K562 (cell line): ENCODE data around the gene MTF1. TPM values are rescaled to one million over a fixed set of nuclear protein-coding genes. Genes with fewer than 3 reads are reported as not detected.

Experiments used
- ATAC-seq: fragments of 200-7000 bp; cut with Tn5 transposase; 3 replicates; pipeline ENCODE4 v1.9.1; 2020; ENCODE audit warnings: moderate library complexity
- BruUV-seq: library from RNA; stranded (reverse); fragments of 400-500 nt; replicated peaks from 2 replicates; lab custom pipeline; 2021; lab: Mats Ljungman, UMichigan
- CTCF ChIA-PET: fragments of 300-600 bp; formaldehyde crosslinking; extraction: SDS; loops from one replicate; lab custom pipeline; 2021; ENCODE audit warnings: low intra/inter-chr PET ratio; lab: Yijun Ruan, JAX
- POLR2A ChIA-PET: fragments of 300-600, 350-650 bp; sonication (Branson Sonifier 250); formaldehyde crosslinking; extraction: SDS; loops from one replicate; lab custom pipeline; 2021; ENCODE audit warnings: antibody characterized with exemption, inconsistent platforms; lab: Yijun Ruan, JAX
- DNase-seq, 4 experiments: peaks; one replicate each; pipeline versions ENCODE4 v3.0.0 to v3.0.0-alpha.2; 2011 to 2018; ENCODE audit warnings: low spot score in 3 of 4, mixed read lengths in 3 of 4; ENCODE audit errors: extremely low read depth in 1 of 4
- FAIRE-seq: peaks from 2 replicates; lab custom pipeline; 2011; peaks lifted over from hg19 to GRCh38; lab: Jason Lieb, UNC
- H2AFZ ChIP-seq: 2 replicates; pipeline ENCODE4 v1.6.0; 2011; ENCODE audit warnings: low read depth, low read length, control low read depth, inconsistent platforms
- H3K27ac ChIP-seq: fragments of 200-600 bp; 3 replicates; pipeline ENCODE4 v1.8.0; 2011; ENCODE audit warnings: low read depth, mild to moderate bottlenecking, control low read depth, inconsistent platforms, low read length, moderate library complexity, mixed read lengths; ENCODE audit errors: extremely low read depth
- H3K27me3 ChIP-seq, 2 experiments: fragments of 300-600 bp in 1 of 2; 2 replicates in 1 of 2; 3 replicates in 1 of 2; pipeline versions ENCODE4 v1.6.0 to v1.8.0; 2011; ENCODE audit warnings: inconsistent platforms in 2 of 2, low read length in 2 of 2, mild to moderate bottlenecking in 1 of 2, mixed read lengths in 1 of 2, moderate library complexity in 1 of 2; ENCODE audit not compliant: control insufficient read depth in 2 of 2, insufficient read depth in 2 of 2
- H3K36me3 ChIP-seq: fragments of 300-600 bp; 3 replicates; pipeline ENCODE4 v1.8.0; 2011; ENCODE audit warnings: mild to moderate bottlenecking, low read length, inconsistent platforms; ENCODE audit not compliant: control insufficient read depth, insufficient read depth
- H3K4me1 ChIP-seq, 2 experiments: fragments of 200-600 bp in 1 of 2; replicated peaks in 1 of 2; 2 replicates in 1 of 2; 3 replicates in 1 of 2; pipeline versions ENCODE4 v1.5.1 to v1.8.0; 2011; ENCODE audit warnings: inconsistent platforms in 2 of 2, low read length in 2 of 2, mild to moderate bottlenecking in 1 of 2, mixed read lengths in 1 of 2, moderate library complexity in 1 of 2; ENCODE audit not compliant: control insufficient read depth in 2 of 2, insufficient read depth in 2 of 2
- H3K4me2 ChIP-seq: 2 replicates; pipeline ENCODE4 v1.6.1; 2011; ENCODE audit warnings: low read length, control low read depth, inconsistent platforms, mixed read lengths; ENCODE audit not compliant: insufficient read depth
- H3K4me3 ChIP-seq: fragments of 200-600 bp; sonication (generic), shearing (Covaris generic); 2 replicates; pipeline ENCODE4 v1.5.1; 2016; ENCODE audit warnings: control low read depth, inconsistent platforms
- H3K79me2 ChIP-seq: fragments of 200-600 bp; 3 replicates; pipeline ENCODE4 v1.8.0; 2011; ENCODE audit warnings: low read length, inconsistent platforms; ENCODE audit not compliant: control insufficient read depth, insufficient read depth
- H3K9ac ChIP-seq, 2 experiments: 2 replicates each; pipeline versions ENCODE4 v1.6.0 to v1.6.1; 2011; ENCODE audit warnings: low read depth in 2 of 2, low read length in 2 of 2, control low read depth in 1 of 2, inconsistent platforms in 1 of 2, mild to moderate bottlenecking in 1 of 2, mixed read lengths in 1 of 2; ENCODE audit not compliant: insufficient read depth in 1 of 2
- H3K9me1 ChIP-seq: one replicate; pipeline ENCODE4 v1.6.0; 2011; ENCODE audit warnings: inconsistent platforms, mild to moderate bottlenecking, low read length, moderate library complexity; ENCODE audit not compliant: control insufficient read depth, insufficient read depth
- H3K9me3 ChIP-seq: replicated peaks from 2 replicates; pipeline ENCODE4 v1.5.1; 2011; ENCODE audit warnings: low read depth, low read length, inconsistent platforms; ENCODE audit not compliant: control insufficient read depth, insufficient read depth
- H4K20me1 ChIP-seq: replicated peaks from 2 replicates; pipeline ENCODE4 v1.6.1; 2011; ENCODE audit warnings: low read length, inconsistent platforms, mixed read lengths; ENCODE audit not compliant: control insufficient read depth, insufficient read depth
- CEBPG ChIP-seq, 3 experiments: fragments of 200-800 bp in 1 of 3; sonication (Bioruptor generic) in 1 of 3; sonication (generic) in 1 of 3; formaldehyde crosslinking in 1 of 3; IDR thresholded peaks in 2 of 3; conservative IDR thresholded peaks in 1 of 3; 2 replicates each; pipeline versions ENCODE4 v1.6.1 to v1.8.0; 2016 to 2022; ENCODE audit warnings: missing compliant biosample characterization in 2 of 3, missing genetic modification characterization in 2 of 3, mild to moderate bottlenecking in 1 of 3, missing genetic modification reagents in 1 of 3
- FOXJ2 ChIP-seq: fragments of 200-800 bp; sonication (Bioruptor generic); IDR thresholded peaks from 2 replicates; pipeline ENCODE4 v1.6.1; 2016; ENCODE audit warnings: missing genetic modification characterization, missing compliant biosample characterization
- GTF2E2 ChIP-seq: fragments of 200-800 bp; sonication (Bioruptor generic); IDR thresholded peaks from 2 replicates; pipeline ENCODE4 v1.6.1; 2016; ENCODE audit warnings: missing genetic modification characterization, missing compliant biosample characterization
- HMGXB4 ChIP-seq: sonication (generic); formaldehyde crosslinking; IDR thresholded peaks from 2 replicates; pipeline ENCODE4 v1.8.1; 2023; ENCODE audit warnings: mild to moderate bottlenecking, missing genetic modification reagents
- MED1 ChIP-seq: sonication (generic); formaldehyde crosslinking; IDR thresholded peaks from 2 replicates; pipeline ENCODE4 v1.8.1; 2023; ENCODE audit warnings: missing genetic modification reagents, borderline replicate concordance
- RAD21 ChIP-seq, 2 experiments: fragments of 250-450 bp in 1 of 2; fragments of 450-650 bp in 1 of 2; sonication (Bioruptor Pico) in 1 of 2; formaldehyde crosslinking in 1 of 2; IDR thresholded peaks in 1 of 2; conservative IDR thresholded peaks in 1 of 2; 2 replicates each; pipeline versions ENCODE4 v1.4.0 to v1.8.0; 2020 to 2022; ENCODE audit warnings: mild to moderate bottlenecking in 2 of 2, moderate library complexity in 1 of 2
- ZNF766 ChIP-seq: fragments of 200-800 bp; sonication (Bioruptor generic); conservative IDR thresholded peaks from 2 replicates; pipeline ENCODE4 v1.6.1; 2016; ENCODE audit warnings: missing genetic modification characterization, missing compliant biosample characterization
- WGBS: fragments of 100-300 bp; shearing (Covaris generic); methylation state at CpG from one replicate; pipeline ENCODE4 v1.1.6; 2016; ENCODE audit warnings: low coverage, mixed read lengths; ENCODE audit not compliant: insufficient coverage; ENCODE audit errors: missing lambda C conversion rate; 5-methylcytosine and 5-hydroxymethylcytosine counted together
- in situ Hi-C: fragments of 300-500 bp; cut with MboI; formaldehyde crosslinking; loops from 4 replicates; pipeline ENCODE4 v1.15.0; 2018; ENCODE audit warnings: inconsistent platforms, mixed read lengths
- intact Hi-C: fragments of 100-400 bp; cut with micrococcal nuclease; formaldehyde crosslinking; loops from 2 replicates; pipeline ENCODE4 v1.14.2; 2022
- polyA plus RNA-seq, 8 experiments: library from polyadenylated mRNA; depleted of rRNA in 4 of 8; stranded (reverse) in 5 of 8; unstranded in 3 of 8; fragments of >200 nt; fragmentation: Nextera tagmentation in 2 of 8; fragmentation: Illumina TruSeq in 1 of 8; extraction: Ambion mirVana in 2 of 8; extraction: Trizol in 1 of 8; gene quantifications; 2 replicates each; pipeline versions ENCODE4 v1.2.1 to v1.2.3, GENCODE V29; 2011 to 2014; ENCODE audit warnings: inconsistent platforms in 1 of 8, missing spikeins in 1 of 8
- total RNA-seq, 7 experiments: library from RNA; depleted of rRNA in 6 of 7; stranded (reverse); fragments of >200 nt in 6 of 7; fragmentation: Illumina TruSeq in 2 of 7; extraction: Trizol in 2 of 7; gene quantifications; 2 replicates each; pipeline versions ENCODE4 v1.2.1 to v1.2.3, GENCODE V29; 2011 to 2021; ENCODE audit warnings: low replicate concordance in 1 of 7

MTF1 gene
- total and polyA plus RNA-seq, 9 of the 15 experiments (the other 6 are each of a cell fraction or from before 2014, with no cell fraction given) = 1.1 to 12.2 (median 4.3) TPM

- Histone ChIP-seq H3K4me1 (peaks cover 4 to 6% of the 10 kb centered on the region in 2 experiments; a peak in 2 of 5 replicates), H3K36me3 (peaks cover 70% of the 10 kb centered on the region), H3K9ac (no peak overlapping the region), H3K4me3 (no peak overlapping the region), H3K79me2 (no peaks in the 10 kb centered on the region), H2AFZ (no peak overlapping the region), H3K9me1 (no peaks in the 10 kb centered on the region), H3K27me3 (no peaks in the 10 kb centered on the region), H4K20me1 (no peaks in the 10 kb centered on the region), H3K9me3 (no peaks in the 10 kb centered on the region), H3K27ac (no peak overlapping the region), H3K4me2 (no peak overlapping the region)
- intact Hi-C loops (no loop called here), in situ Hi-C loops (no loop called here)
- WGBS = 91% methylated on average over 4 of the region's 4 CpGs
- CTCF ChIA-PET = no interaction called here
- no TSS peak for BruUV-seq
- POLR2A ChIA-PET = interaction anchor here (1.0 to 1.7 kb wide), 5 partner anchors 13 to 75 kb away, joined by 3 to 6 read pairs (median 4); partner anchors contain the start of gene MTF1
- TF ChIP-seq RAD21 (CRISPR knock-in tag; conservative IDR thresholded peaks at IDR 0.05 in 1 of 2, IDR thresholded peaks at IDR 0.05 in 1 of 2) (no peak), FOXJ2 (tag) (no peak), GTF2E2 (no peak), HMGXB4 (no peak), MED1 (no peak), ZNF766 (CRISPR knock-in tag) (no peak), CEBPG (CRISPR knock-in tag; IDR thresholded peaks at IDR 0.05) (no peak), CEBPG (tag; conservative IDR thresholded peaks at IDR 0.05 in 1 of 2, IDR thresholded peaks at IDR 0.05 in 1 of 2) (no peak)
- no peak for ATAC-seq
- FAIRE-seq = no peak
- DNase-seq = no peak
Measured at GRCh38 chr1:37879865-37880264, 20.5 kb upstream of the MTF1 start.
